Fibroblast of lung (primary cell): ENCODE measurements around the gene TMEM51. TPM values are rescaled to one million over a fixed set of nuclear protein-coding genes. Genes with fewer than 3 reads are reported as not detected.

Experiments
- DNase-seq, 2 donors: peaks; one replicate each; pipeline versions ENCODE4 v3.0.0 to v3.0.0-alpha.2; 2010; ENCODE audit warnings: low read depth in 2 of 2
- H2AFZ ChIP-seq: 2 replicates; pipeline ENCODE4 v1.5.1; 2012; ENCODE audit warnings: low read length, control low read depth, inconsistent platforms
- H3K27ac ChIP-seq: 2 replicates; pipeline ENCODE4 v1.5.1; 2011; ENCODE audit warnings: low read length, control low read depth; ENCODE audit not compliant: insufficient read depth
- H3K27me3 ChIP-seq: 2 replicates; pipeline ENCODE4 v1.5.1; 2011; ENCODE audit warnings: mild to moderate bottlenecking, low read length; ENCODE audit not compliant: control insufficient read depth, insufficient read depth
- H3K36me3 ChIP-seq: 2 replicates; pipeline ENCODE4 v1.5.1; 2011; ENCODE audit warnings: low read length; ENCODE audit not compliant: control insufficient read depth, insufficient read depth
- H3K4me1 ChIP-seq: 2 replicates; pipeline ENCODE4 v1.5.1; 2011; ENCODE audit warnings: low read length; ENCODE audit not compliant: control insufficient read depth, insufficient read depth; ENCODE audit errors: extremely low read depth
- H3K4me2 ChIP-seq: 2 replicates; pipeline ENCODE4 v1.5.1; 2011; ENCODE audit warnings: low read length, control low read depth; ENCODE audit not compliant: insufficient read depth; ENCODE audit errors: extremely low read depth
- H3K4me3 ChIP-seq, 4 experiments: fragments of 200-600 bp in 1 of 4; sonication (generic) in 1 of 4; replicated peaks in 1 of 4; 2 replicates each; pipeline ENCODE4 v1.5.1; 2011 to 2016; ENCODE audit warnings: low read length in 4 of 4, low read depth in 3 of 4, mild to moderate bottlenecking in 3 of 4, control low read depth in 2 of 4, inconsistent platforms in 1 of 4, mixed read lengths in 1 of 4; ENCODE audit not compliant: insufficient read depth in 1 of 4; ENCODE audit errors: control extremely low read depth in 1 of 4
- H3K79me2 ChIP-seq: 2 replicates; pipeline ENCODE4 v1.5.1; 2012; ENCODE audit warnings: mild to moderate bottlenecking, low read length, inconsistent platforms; ENCODE audit not compliant: control insufficient read depth, insufficient read depth
- H3K9ac ChIP-seq: 2 replicates; pipeline ENCODE4 v1.5.1; 2011; ENCODE audit warnings: mild to moderate bottlenecking, low read length, control low read depth; ENCODE audit not compliant: insufficient read depth
- H3K9me3 ChIP-seq: 2 replicates; pipeline ENCODE4 v1.5.1; 2012; ENCODE audit warnings: low read depth, low read length; ENCODE audit not compliant: control insufficient read depth, insufficient read depth
- H4K20me1 ChIP-seq: 2 replicates; pipeline ENCODE4 v1.5.1; 2011; ENCODE audit warnings: low read length; ENCODE audit not compliant: control insufficient read depth, insufficient read depth; ENCODE audit errors: extremely low read depth
- CTCF ChIP-seq, 2 donors: IDR thresholded peaks in 1 of 2; conservative IDR thresholded peaks in 1 of 2; 1 replicate in 1 of 2; 2 replicates in 1 of 2; pipeline ENCODE4 v1.5.1; 2011 to 2012; ENCODE audit warnings: low read length in 2 of 2, control low read depth in 1 of 2, inconsistent platforms in 1 of 2, low read depth in 1 of 2, mild to moderate bottlenecking in 1 of 2
- EZH2 ChIP-seq: IDR thresholded peaks from 2 replicates; pipeline ENCODE4 v1.5.1; 2012; ENCODE audit warnings: low read length, control low read depth, mild to moderate bottlenecking; ENCODE audit errors: missing control alignments
- polyA plus RNA-seq, 2 donors: library from polyadenylated mRNA; depleted of rRNA in 1 of 2; stranded (reverse) in 1 of 2; unstranded in 1 of 2; fragments of >200 nt; gene quantifications; 2 replicates each; pipeline ENCODE4 v1.2.1, GENCODE V29; 2011 to 2012; ENCODE audit warnings: missing spikeins in 1 of 2
- total RNA-seq: library from RNA; depleted of rRNA; stranded (reverse); fragments of >200 nt; gene quantifications from 2 replicates; pipeline ENCODE4 v1.2.1, GENCODE V29; 2014

TMEM51 gene
- total and polyA plus RNA-seq, 2 donors (not counting 1 experiment from before 2014, with no cell fraction given), result 6.1 to 19.0 TPM

- H3K4me2 ChIP-seq, result no peak overlapping the region
- no peaks in the 10 kb centered on the region for H3K4me1 ChIP-seq
- no peak overlapping the region for H3K9ac ChIP-seq
- no peaks in the 10 kb centered on the region for H3K36me3 ChIP-seq
- TF ChIP-seq EZH2 (no peak), CTCF (conservative IDR thresholded peaks at IDR 0.05 in 1 of 2, IDR thresholded peaks at IDR 0.05 in 1 of 2; ENCODE audit: low read depth in 1 of 2, low read length in 2 of 2) (no peak)
- no peak overlapping the region for H2AFZ ChIP-seq
- H3K4me3 ChIP-seq, result no peak overlapping the region
- no peaks in the 10 kb centered on the region for H3K27me3 ChIP-seq
- H3K79me2 ChIP-seq, result no peaks in the 10 kb centered on the region
- DNase-seq, result no peak
- H3K9me3 ChIP-seq, result no peaks in the 10 kb centered on the region
- H4K20me1 ChIP-seq, result no peaks in the 10 kb centered on the region
- no peak overlapping the region for H3K27ac ChIP-seq
These were observed 67.4 kb downstream of the TMEM51 start for GRCh38 chr1:15220825-15221431.

GRCh38 chr1:15222653-15223303, 69.2 kb downstream of the TMEM51 start:
- Histone ChIP-seq H3K9ac (no peak overlapping the region), H3K4me2 (no peak overlapping the region), H3K36me3 (no peaks in the 10 kb centered on the region), H3K79me2 (no peaks in the 10 kb centered on the region), H3K27me3 (no peaks in the 10 kb centered on the region), H3K4me3 (no peak overlapping the region), H3K9me3 (no peaks in the 10 kb centered on the region), H4K20me1 (no peaks in the 10 kb centered on the region), H3K4me1 (no peaks in the 10 kb centered on the region), H3K27ac (no peak overlapping the region), H2AFZ (no peak overlapping the region)
- DNase-seq, result no peak
- no peak for TF ChIP-seq CTCF (conservative IDR thresholded peaks at IDR 0.05 in 1 of 2, IDR thresholded peaks at IDR 0.05 in 1 of 2; ENCODE audit: low read depth in 1 of 2, low read length in 2 of 2)
- no peak for TF ChIP-seq EZH2

GRCh38 chr1:15224259-15224869, 70.8 kb downstream of the TMEM51 start:
- Histone ChIP-seq H3K27me3 (no peaks in the 10 kb centered on the region), H3K79me2 (no peaks in the 10 kb centered on the region), H3K4me1 (no peaks in the 10 kb centered on the region), H3K4me2 (no peak overlapping the region), H3K9ac (no peak overlapping the region), H3K36me3 (no peaks in the 10 kb centered on the region), H3K4me3 (no peak overlapping the region), H2AFZ (no peak overlapping the region), H3K9me3 (no peaks in the 10 kb centered on the region), H4K20me1 (no peaks in the 10 kb centered on the region), H3K27ac (no peak overlapping the region)
- no peak for DNase-seq
- TF ChIP-seq EZH2 (no peak), CTCF (conservative IDR thresholded peaks at IDR 0.05 in 1 of 2, IDR thresholded peaks at IDR 0.05 in 1 of 2; ENCODE audit: low read depth in 1 of 2, low read length in 2 of 2) (no peak)
